ENCODE data around the gene STXBP6.

GRCh38 chr14:24918822-24919221 is 131.1 kb downstream of the STXBP6 start:
- no peak for TF ChIP-seq POLR2A (IDR thresholded peaks at IDR 0.05; ENCODE audit: low read depth, low read length)
- no peak for TF ChIP-seq CTCF (IDR thresholded peaks at IDR 0.05; ENCODE audit: extremely low read depth in 1 of 2, insufficient read depth in 1 of 2, low read depth in 1 of 2, low read length in 2 of 2)
- no peak for TF ChIP-seq POLR2AphosphoS5 (IDR thresholded peaks at IDR 0.05; ENCODE audit: insufficient read depth, low read depth, low read length)
- TF ChIP-seq GATA2 (IDR thresholded peaks at IDR 0.05; ENCODE audit: insufficient read depth, insufficient read length, low read depth, low read length), result no peak
- TF ChIP-seq EZH2 (IDR thresholded peaks at IDR 0.05; ENCODE audit: borderline replicate concordance, low read depth, low read length, severe bottlenecking), result no peak
- TF ChIP-seq JUN (IDR thresholded peaks at IDR 0.05; ENCODE audit: borderline replicate concordance, insufficient read depth, insufficient read length, low read depth), result no peak
- no peak for TF ChIP-seq MAX (IDR thresholded peaks at IDR 0.05; ENCODE audit: insufficient read depth, insufficient read length)
- no peak for TF ChIP-seq MYC (IDR thresholded peaks at IDR 0.05; ENCODE audit: low read depth, low read length)

All from endothelial cell of umbilical vein (primary cell).